A549 (cell line): ENCODE results near the gene ARL9. TPM values are rescaled to one million over a fixed set of nuclear protein-coding genes. Genes with fewer than 3 reads are reported as not detected.

Experiments
- ATAC-seq, 2 experiments: fragments of 200-7000 bp in 1 of 2; fragments of >200 bp in 1 of 2; cut with Nextera tagmentation in 1 of 2; cut with Tn5 transposase in 1 of 2; 3 replicates each; pipeline versions ENCODE4 v1.8.0 to v1.9.1; 2018 to 2020; ENCODE audit warnings: mild to moderate bottlenecking in 1 of 2, moderate library complexity in 1 of 2
- CTCF ChIA-PET: fragments of 300-600 bp; sonication (Branson Sonifier 250); formaldehyde crosslinking; extraction: SDS; loops from one replicate; lab custom pipeline; 2021; ENCODE audit warnings: antibody characterized with exemption, inconsistent platforms; lab: Yijun Ruan, JAX
- POLR2A ChIA-PET: fragments of 350-600 bp; formaldehyde crosslinking; extraction: SDS; loops from one replicate; lab custom pipeline; 2021; ENCODE audit warnings: antibody characterized with exemption, inconsistent platforms; lab: Yijun Ruan, JAX
- DNase-seq, 2 experiments: peaks; one replicate each; pipeline versions ENCODE4 v3.0.0 to v3.0.0-alpha.2; 2011 to 2016; ENCODE audit warnings: low read depth in 1 of 2, low spot score in 1 of 2
- FAIRE-seq: peaks from 2 replicates; lab custom pipeline; 2011; peaks lifted over from hg19 to GRCh38; lab: Jason Lieb, UNC
- H3K27ac ChIP-seq, 2 experiments: fragments of >200 bp; sonication (Bioruptor Twin); formaldehyde crosslinking; 3 replicates each; pipeline ENCODE4 v1.5.1; 2016 to 2017
- H3K4me1 ChIP-seq: fragments of >200 bp; sonication (Bioruptor Twin); formaldehyde crosslinking; 3 replicates; pipeline ENCODE4 v1.6.1; 2016
- H3K4me2 ChIP-seq: fragments of >200 bp; sonication (Bioruptor Twin); formaldehyde crosslinking; 3 replicates; pipeline ENCODE4 v1.6.1; 2016
- H3K4me3 ChIP-seq: fragments of >200 bp; sonication (Bioruptor Twin); formaldehyde crosslinking; 3 replicates; pipeline ENCODE4 v1.5.1; 2016
- H3K9me3 ChIP-seq: fragments of >200 bp; sonication (Bioruptor Twin); formaldehyde crosslinking; 3 replicates; pipeline ENCODE4 v1.6.1; 2016
- BHLHE40 ChIP-seq: IDR thresholded peaks from 2 replicates; pipeline ENCODE4 v1.6.1; 2012; ENCODE audit warnings: low read depth, low read length, inconsistent platforms
- CBX2 ChIP-seq: fragments of 200-600 bp; sonication (generic); IDR thresholded peaks from 2 replicates; pipeline ENCODE4 v1.6.1; 2016; ENCODE audit warnings: low read depth, mild to moderate bottlenecking, borderline replicate concordance
- CHD2 ChIP-seq: fragments of 150-350 bp; IDR thresholded peaks from 2 replicates; pipeline ENCODE4 v1.6.1; 2014; ENCODE audit warnings: low read length; ENCODE audit not compliant: partially characterized antibody
- CHD4 ChIP-seq: fragments of 200-600 bp; sonication (generic); IDR thresholded peaks from 2 replicates; pipeline ENCODE4 v1.6.1; 2016; ENCODE audit warnings: antibody characterized with exemption, mild to moderate bottlenecking, borderline replicate concordance
- CTCF ChIP-seq: fragments of >200 bp; sonication (Bioruptor Twin); formaldehyde crosslinking; IDR thresholded peaks from 3 replicates; pipeline ENCODE4 v1.5.1; 2016
- EHF ChIP-seq: fragments of 250-450 bp; sonication (Bioruptor Pico); IDR thresholded peaks from 2 replicates; pipeline ENCODE4 v1.5.0; 2020; ENCODE audit warnings: mild to moderate bottlenecking
- EHMT2 ChIP-seq: fragments of 200-600 bp; sonication (generic); IDR thresholded peaks from 2 replicates; pipeline ENCODE4 v1.6.1; 2016; ENCODE audit warnings: antibody characterized with exemption, low read depth, mild to moderate bottlenecking, moderate library complexity
- ELK1 ChIP-seq: fragments of 150-350 bp; IDR thresholded peaks from 2 replicates; pipeline ENCODE4 v1.6.1; 2014; ENCODE audit warnings: low read depth, mild to moderate bottlenecking, low read length
- FOSB ChIP-seq: fragments of 250-450 bp; sonication (Bioruptor Pico); IDR thresholded peaks from 2 replicates; pipeline ENCODE4 v1.5.0; 2020; ENCODE audit warnings: mild to moderate bottlenecking, moderate library complexity
- FOSL2 ChIP-seq, 2 experiments: fragments of 450-650 bp in 1 of 2; fragments of >200 bp in 1 of 2; sonication (Bioruptor Twin) in 1 of 2; formaldehyde crosslinking; IDR thresholded peaks; 2 replicates each; pipeline versions ENCODE4 v1.5.0 to v1.6.1; 2016 to 2020; ENCODE audit warnings: mild to moderate bottlenecking in 1 of 2, moderate library complexity in 1 of 2
- GATA3 ChIP-seq: IDR thresholded peaks from 2 replicates; pipeline ENCODE4 v1.6.1; 2012; ENCODE audit warnings: borderline replicate concordance
- HDAC2 ChIP-seq: fragments of 200-600 bp; sonication (generic); IDR thresholded peaks from 2 replicates; pipeline ENCODE4 v1.6.1; 2016
- HEYL ChIP-seq: fragments of 250-450 bp; sonication (Bioruptor Pico); IDR thresholded peaks from 2 replicates; pipeline ENCODE4 v1.8.0; 2021; ENCODE audit warnings: mild to moderate bottlenecking, moderate library complexity
- HOXB5 ChIP-seq: fragments of 250-450 bp; sonication (Bioruptor Pico); IDR thresholded peaks from 2 replicates; pipeline ENCODE4 v1.5.0; 2020; ENCODE audit warnings: mild to moderate bottlenecking, moderate library complexity
- JUN ChIP-seq, 2 experiments: fragments of >200 bp; sonication (Bioruptor Twin); formaldehyde crosslinking; IDR thresholded peaks; 2 replicates in 1 of 2; 3 replicates in 1 of 2; pipeline ENCODE4 v1.6.1; 2016 to 2017
- JUNB ChIP-seq: fragments of >200 bp; sonication (Bioruptor Twin); formaldehyde crosslinking; IDR thresholded peaks from 2 replicates; pipeline ENCODE4 v1.6.1; 2016
- KDM1A ChIP-seq: fragments of 200-600 bp; sonication (generic); IDR thresholded peaks from 2 replicates; pipeline ENCODE4 v1.6.1; 2016; ENCODE audit warnings: low read depth, mild to moderate bottlenecking
- KDM5A ChIP-seq: fragments of 200-600 bp; sonication (generic); IDR thresholded peaks from 2 replicates; pipeline ENCODE4 v1.6.1; 2016; ENCODE audit warnings: antibody characterized with exemption, mild to moderate bottlenecking
- NFE2L2 ChIP-seq: fragments of 150-350 bp; conservative IDR thresholded peaks from 2 replicates; pipeline ENCODE4 v1.6.1; 2014; ENCODE audit warnings: low read length
- NPAS2 ChIP-seq: fragments of 250-450 bp; sonication (Bioruptor Pico); IDR thresholded peaks from 2 replicates; pipeline ENCODE4 v1.8.0; 2022; ENCODE audit warnings: mild to moderate bottlenecking, moderate library complexity, borderline replicate concordance
- PHF8 ChIP-seq: fragments of 200-600 bp; sonication (generic); IDR thresholded peaks from 2 replicates; pipeline ENCODE4 v1.6.1; 2016; ENCODE audit warnings: low read depth, mild to moderate bottlenecking, antibody characterized with exemption, moderate library complexity, borderline replicate concordance
- POLR2AphosphoS2 ChIP-seq: conservative IDR thresholded peaks from 2 replicates; pipeline ENCODE4 v1.6.1; 2012; ENCODE audit warnings: low read length, improper control_type of control experiment, inconsistent platforms
- RCOR1 ChIP-seq: fragments of 150-350 bp; IDR thresholded peaks from 2 replicates; pipeline ENCODE4 v1.6.1; 2014; ENCODE audit warnings: antibody characterized with exemption, low read length, low read depth
- RFX5 ChIP-seq: fragments of 450-650 bp; IDR thresholded peaks from 2 replicates; pipeline ENCODE4 v1.7.1; 2014; ENCODE audit warnings: antibody characterized with exemption, mild to moderate bottlenecking, moderate library complexity
- SMC3 ChIP-seq: fragments of >200 bp; sonication (Bioruptor Twin); formaldehyde crosslinking; IDR thresholded peaks from 3 replicates; pipeline ENCODE4 v1.6.1; 2018; ENCODE audit warnings: inconsistent platforms
- SREBF2 ChIP-seq: fragments of 450-650 bp; IDR thresholded peaks from 2 replicates; pipeline ENCODE4 v1.6.1; 2014; ENCODE audit warnings: mild to moderate bottlenecking, moderate library complexity
- TFCP2L1 ChIP-seq: fragments of 250-450 bp; sonication (Bioruptor Pico); IDR thresholded peaks from 2 replicates; pipeline ENCODE4 v1.5.0; 2021; ENCODE audit warnings: mild to moderate bottlenecking
- USF2 ChIP-seq: fragments of 450-650 bp; IDR thresholded peaks from 2 replicates; pipeline ENCODE4 v1.6.1; 2014; ENCODE audit warnings: antibody characterized with exemption
- ZC3H11A ChIP-seq: fragments of 450-650 bp; IDR thresholded peaks from 2 replicates; pipeline ENCODE4 v1.6.1; 2014; ENCODE audit warnings: antibody characterized with exemption, mild to moderate bottlenecking
- ZFP36 ChIP-seq: fragments of 450-650 bp; IDR thresholded peaks from 2 replicates; pipeline ENCODE4 v1.6.1; 2014; ENCODE audit warnings: borderline replicate concordance; ENCODE audit not compliant: partially characterized antibody
- ZSCAN20 ChIP-seq: fragments of 250-450 bp; sonication (Bioruptor Pico); IDR thresholded peaks from 2 replicates; pipeline ENCODE4 v1.8.0; 2022; ENCODE audit warnings: mild to moderate bottlenecking, moderate library complexity
- WGBS: methylation state at CpG from one replicate; pipeline ENCODE4 v1.1.6; 2017; ENCODE audit errors: missing lambda C conversion rate; 5-methylcytosine and 5-hydroxymethylcytosine counted together
- polyA minus RNA-seq: library from RNA; depleted of rRNA, polyadenylated mRNA; stranded (reverse); fragments of >200 nt; gene quantifications from 2 replicates; pipeline ENCODE4 v1.2.3, GENCODE V29; 2011; rRNA and poly(A)+ RNA removed
- polyA plus RNA-seq, 4 experiments: library from polyadenylated mRNA; depleted of rRNA in 3 of 4; stranded (reverse); fragments of >200 nt; fragmentation: RNase III in 1 of 4; extraction: RNeasy Plus Mini Kit Qiagen cat#74134 plus additional on column Dnase treatment in 1 of 4; gene quantifications; 2 replicates in 3 of 4; 3 replicates in 1 of 4; pipeline ENCODE4 v1.2.3, GENCODE V29; 2011 to 2017

ARL9 gene
- 0.08 and 0.09 TPM in 2 replicates for polyA plus RNA-seq (2011; rRNA removed)
- 0.03 and 0.05 TPM in 2 replicates for polyA plus RNA-seq (2012; cell fraction: cytosol; rRNA removed)
- 0.08 TPM in 1 of 2 replicates, not detected in the other for polyA plus RNA-seq (2012; cell fraction: nucleus; rRNA removed)
- polyA plus RNA-seq (2017; fragmentation: RNase III; extraction: RNeasy Plus Mini Kit Qiagen cat#74134 plus additional on column Dnase treatment) = not detected in 3 replicates
- not detected in 2 replicates for polyA minus RNA-seq

GRCh38 chr4:56505269-56506130 is at the start of gene ARL9:
Gene ARL9, plus strand, starts transcription at chr4:56505791. Its CDS starts 72 bp downstream, at chr4:56505863.
- CTCF ChIA-PET = no interaction called here
- peak in 1 of 2 experiments; percentile 2 for DNase-seq
- peak; percentile 13 to 80; a peak in 3 of 6 replicates for ATAC-seq
- Histone ChIP-seq H3K4me2 (no peak within 1 kb of the TSS), H3K27ac (no peak within 1 kb of the TSS), H3K4me1 (no peaks in the 10 kb centered on the region), H3K4me3 (no peak within 1 kb of the TSS), H3K9me3 (no peaks in the 10 kb centered on the region)
- 65% methylated on average over 36 of the region's 56 CpGs for WGBS
- FAIRE-seq = no peak
- no peak for TF ChIP-seq KDM1A
- TF ChIP-seq SREBF2 = no peak
- no peak for TF ChIP-seq NFE2L2
- TF ChIP-seq SMC3 = no peak
- no peak for TF ChIP-seq KDM5A
- no peak for TF ChIP-seq GATA3
- POLR2A ChIA-PET = no interaction called here

- POLR2A ChIA-PET = interaction anchor here (3.4 kb wide), 1 partner anchor 24 kb away, joined by 13 read pairs; the partner anchor contains the start of genes PAICS and PPAT
- H3K4me1 ChIP-seq = peaks cover 10% of the 10 kb centered on the region; the same call in 2 of the 3 replicates
- FAIRE-seq (no peak), DNase-seq (no peak), ATAC-seq (no peak)
- WGBS = 67% methylated on average over 3 of the region's 3 CpGs
- H3K4me3 ChIP-seq = no peak overlapping the region
- H3K4me2 ChIP-seq = no peak overlapping the region
- peak overlapping the region in 1 of 2 experiments; percentile 27; a peak in 1 of 6 replicates for H3K27ac ChIP-seq
- H3K9me3 ChIP-seq = no peaks in the 10 kb centered on the region
- no peak for TF ChIP-seq HOXB5
- TF ChIP-seq POLR2AphosphoS2 = no peak
- TF ChIP-seq HEYL (CRISPR knock-in tag) = no peak
- no peak for TF ChIP-seq ZFP36
- no peak for TF ChIP-seq ZC3H11A
- no peak for TF ChIP-seq JUNB
- no peak for TF ChIP-seq CHD4
- no peak for TF ChIP-seq RFX5
- TF ChIP-seq EHF (CRISPR knock-in tag) = no peak
- TF ChIP-seq ZSCAN20 = no peak
- no peak for TF ChIP-seq EHMT2
- CTCF ChIA-PET = interaction anchor here (0.7 to 1.5 kb wide), 4 partner anchors 23 to 204 kb away, joined by 3 to 5 read pairs (median 3); partner anchors contain the start of gene PAICS
Measured at GRCh38 chr4:56460085-56460484, 45.5 kb upstream of the ARL9 start.

- H3K4me2 ChIP-seq = no peak overlapping the region
- H3K4me3 ChIP-seq = no peak overlapping the region
- ChIA-PET POLR2A (interaction anchor here (1.3 kb wide), 1 partner anchor 26 kb away, joined by 4 read pairs; the partner anchor contains the start of gene PAICS), CTCF (no interaction called here)
- no peak for TF ChIP-seq USF2
- TF ChIP-seq BHLHE40 = no peak
- TF ChIP-seq HDAC2 = no peak
- no peak for TF ChIP-seq GATA3
- no peak for TF ChIP-seq FOSL2 (IDR thresholded peaks at IDR 0.05)
- no peak for TF ChIP-seq FOSL2 (CRISPR knock-in tag; IDR thresholded peaks at IDR 0.05)
- no peak for TF ChIP-seq FOSB (CRISPR knock-in tag)
- TF ChIP-seq TFCP2L1 (CRISPR knock-in tag) = no peak
- TF ChIP-seq CBX2 = no peak
- TF ChIP-seq CHD2 = no peak
- no peak for TF ChIP-seq EHF (CRISPR knock-in tag)
- no peak for TF ChIP-seq JUN (IDR thresholded peaks at IDR 0.05)
- TF ChIP-seq ELK1 = no peak
- TF ChIP-seq RCOR1 = no peak
- TF ChIP-seq JUNB = no peak
- TF ChIP-seq PHF8 = no peak
- no peak for TF ChIP-seq EHMT2
- no peak for TF ChIP-seq CTCF
- no peak for TF ChIP-seq NPAS2 (CRISPR knock-in tag)
- peaks cover 20% of the 10 kb centered on the region; the same call in 2 of the 3 replicates for H3K4me1 ChIP-seq
- H3K27ac ChIP-seq = no peak overlapping the region
- no peak for ATAC-seq
- no peaks in the 10 kb centered on the region for H3K9me3 ChIP-seq
- FAIRE-seq = no peak
- no peak for DNase-seq
Measured at GRCh38 chr4:56462157-56462556, 43.4 kb upstream of the ARL9 start.
